Immature natural killer cell (primary cell): Measurements from ENCODE around the gene PLK3. TPM values are rescaled to one million over a fixed set of nuclear protein-coding genes. Genes with fewer than 3 reads are reported as not detected.
A peak's percentile ranks its signal among the peaks of the same experiment; 100 is the strongest.
"Not testable (repeated sequence)": the region's sequence is repeated elsewhere in the genome, so short reads cannot be mapped to it uniquely, and the experiment has no call there.

Experiments used
- DNase-seq, 3 donors: peaks; one replicate each; pipeline ENCODE4 v3.0.0; 2022; ENCODE audit warnings: mixed read lengths in 1 of 3
- H3K27ac Mint-ChIP-seq, 6 donors: one replicate each; pipeline ENCODE4 v1.8.0; 2020; ENCODE audit warnings: mixed read lengths in 6 of 6, mild to moderate bottlenecking in 5 of 6, inconsistent platforms in 4 of 6, moderate library complexity in 3 of 6
- H3K27me3 Mint-ChIP-seq, 3 donors: one replicate each; pipeline ENCODE4 v1.8.0; 2020 to 2021; ENCODE audit warnings: low read depth in 3 of 3, mild to moderate bottlenecking in 3 of 3, mixed read lengths in 3 of 3, moderate library complexity in 3 of 3, inconsistent platforms in 1 of 3
- H3K36me3 Mint-ChIP-seq, 3 donors: one replicate each; pipeline ENCODE4 v1.8.0; 2020; ENCODE audit warnings: mixed read lengths in 3 of 3, inconsistent platforms in 2 of 3, mild to moderate bottlenecking in 2 of 3
- H3K4me1 Mint-ChIP-seq, 2 donors: one replicate each; pipeline ENCODE4 v1.8.0; 2020; ENCODE audit warnings: inconsistent platforms in 2 of 2, mild to moderate bottlenecking in 2 of 2, mixed read lengths in 2 of 2, moderate library complexity in 1 of 2
- H3K4me3 Mint-ChIP-seq, 5 donors: one replicate each; pipeline ENCODE4 v1.8.0; 2020; ENCODE audit warnings: mild to moderate bottlenecking in 5 of 5, mixed read lengths in 5 of 5, inconsistent platforms in 3 of 5, moderate library complexity in 3 of 5
- H3K9me3 Mint-ChIP-seq, 6 donors: one replicate each; pipeline ENCODE4 v1.8.0; 2020; ENCODE audit warnings: mild to moderate bottlenecking in 6 of 6, mixed read lengths in 6 of 6, inconsistent platforms in 4 of 6, moderate library complexity in 3 of 6
- polyA plus RNA-seq, 3 donors: library from polyadenylated mRNA; unstranded; fragments of 300-500 nt; fragmentation: Illumina TruSeq; gene quantifications; one replicate each; pipeline ENCODE4 v1.2.3, GENCODE V29; 2021

The PLK3 gene
- polyA plus RNA-seq, 3 donors from 2014 or later = 2.1 to 5.0 (median 2.1) TPM

DNA sequence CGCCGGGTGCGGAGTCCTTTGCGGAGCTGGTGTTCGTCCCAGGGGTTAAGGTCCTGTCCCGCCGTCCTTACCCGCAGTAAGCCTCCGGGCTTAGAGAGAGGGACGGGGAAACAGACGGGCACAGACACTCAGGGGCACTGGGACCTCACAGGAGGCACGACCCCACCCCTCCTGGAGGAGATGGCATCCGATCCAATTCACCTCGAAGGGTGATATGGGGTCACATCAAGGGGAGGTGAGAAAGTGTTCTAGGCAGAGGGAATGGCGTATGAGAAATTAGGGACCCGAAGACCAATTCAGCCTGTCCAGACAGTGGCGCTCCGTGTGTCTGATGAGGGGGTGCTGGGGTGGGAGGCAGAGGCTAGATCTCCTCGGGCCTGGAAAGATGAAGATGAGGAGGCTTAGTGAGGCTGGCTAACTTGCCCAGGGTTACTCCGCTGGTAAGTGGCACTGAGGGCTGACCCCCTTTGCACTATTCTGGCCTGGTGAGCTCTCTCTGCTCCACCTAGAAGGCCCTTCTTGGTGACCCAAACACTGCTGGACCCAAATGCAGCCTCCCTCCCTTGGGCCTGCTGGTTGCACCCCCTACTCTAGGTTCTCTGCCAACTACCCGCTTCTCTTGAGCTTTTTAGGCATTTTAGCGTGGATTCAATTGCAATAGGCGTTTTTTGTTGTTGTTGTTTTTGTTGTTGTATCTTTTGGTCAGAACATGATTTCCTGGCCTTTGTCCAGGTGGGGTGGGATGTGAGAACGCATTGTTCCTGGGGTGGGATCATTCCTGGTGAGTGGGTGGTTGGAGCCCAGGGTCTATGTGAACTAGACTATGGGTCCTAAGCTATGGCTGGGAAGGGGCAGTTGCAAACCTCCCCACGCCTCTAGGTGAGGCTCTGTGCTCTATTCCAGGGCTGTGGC lies 20.4 kb downstream of the PLK3 start:
- DNase-seq = no peak
- Mint-ChIP-seq H3K4me1 (peaks cover 37 to 48% of the 10 kb centered on the region in 2 donors), H3K27ac (peak overlapping the region; percentile 100), H3K9me3 (no peaks in the 10 kb centered on the region), H3K36me3 (no peaks in the 10 kb centered on the region), H3K4me3 (peak overlapping the region; percentile 88 to 98 (median 97)), H3K27me3 (peaks cover 6 to 16% (median 7%) of the 10 kb centered on the region in 3 donors)

DNA sequence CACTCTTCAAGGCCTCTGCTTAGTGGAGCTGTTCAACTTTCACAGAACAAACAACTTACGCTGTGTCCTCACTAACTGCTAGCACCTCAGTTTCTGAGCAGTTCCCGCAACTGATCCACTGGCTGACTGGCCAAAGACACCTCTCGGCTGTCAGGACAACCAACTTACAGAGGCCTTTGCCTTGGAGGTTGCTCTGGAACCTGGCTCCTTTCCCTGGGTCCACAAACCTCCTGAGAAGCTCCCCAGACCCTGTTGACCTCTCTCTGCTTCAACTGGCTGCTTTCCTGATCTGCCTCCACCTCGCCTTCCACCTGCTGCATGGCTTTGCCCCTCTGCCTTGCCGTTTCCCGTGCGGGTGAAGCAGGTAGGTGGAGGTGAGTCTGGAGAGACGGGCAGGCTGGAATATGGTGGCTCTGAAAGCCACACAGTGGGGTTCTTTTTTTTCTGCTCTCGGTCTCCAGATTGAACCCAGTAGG lies 21.1 kb downstream of the PLK3 start:
- Mint-ChIP-seq H3K4me1 (peaks cover 37 to 48% of the 10 kb centered on the region in 2 donors), H3K9me3 (peaks cover 0 to 1% (median 0%) of the 10 kb centered on the region in 6 donors), H3K27ac (peak overlapping the region; percentile 69 to 100 (median 92)), H3K27me3 (peaks cover 7 to 15% (median 8%) of the 10 kb centered on the region in 3 donors), H3K4me3 (peak overlapping the region; percentile 88 to 98 (median 97)), H3K36me3 (no peaks in the 10 kb centered on the region)
- no peak for DNase-seq

DNA sequence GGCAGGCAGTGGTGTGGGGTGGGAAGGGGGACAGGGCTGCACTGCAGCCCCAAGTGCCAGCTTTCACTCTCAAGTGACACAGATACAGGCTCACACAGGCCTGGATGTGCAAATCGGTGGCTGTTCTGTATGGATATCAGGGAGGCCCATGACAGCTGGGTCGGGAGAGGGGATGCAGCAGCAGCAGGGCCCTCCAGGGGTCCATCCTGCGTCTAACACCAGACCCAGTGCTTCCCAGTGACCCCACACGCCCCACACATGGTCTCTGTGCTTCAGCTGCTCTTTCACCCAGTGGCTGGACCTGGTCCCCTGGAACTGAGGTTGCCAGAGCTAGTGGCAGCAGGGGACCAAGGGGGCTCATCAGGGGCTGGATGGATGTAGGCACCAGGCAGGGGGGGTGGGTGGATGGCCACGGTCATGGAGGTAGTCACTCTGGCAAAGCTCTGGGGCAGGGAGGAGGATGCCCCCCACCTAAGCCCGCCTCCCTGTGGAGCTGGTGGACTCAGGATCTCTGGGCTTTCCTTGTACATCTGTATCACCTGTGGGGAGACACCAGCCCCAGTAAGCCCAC lies 22.0 kb downstream of the PLK3 start:
- Mint-ChIP-seq H3K27me3 (peaks cover 7 to 15% (median 9%) of the 10 kb centered on the region in 3 donors), H3K4me3 (no peak overlapping the region), H3K4me1 (peaks cover 37 to 45% of the 10 kb centered on the region in 2 donors), H3K9me3 (peaks cover 0 to 2% (median 0%) of the 10 kb centered on the region in 6 donors), H3K27ac (no peak overlapping the region), H3K36me3 (no peaks in the 10 kb centered on the region)
- no peak for DNase-seq

DNA sequence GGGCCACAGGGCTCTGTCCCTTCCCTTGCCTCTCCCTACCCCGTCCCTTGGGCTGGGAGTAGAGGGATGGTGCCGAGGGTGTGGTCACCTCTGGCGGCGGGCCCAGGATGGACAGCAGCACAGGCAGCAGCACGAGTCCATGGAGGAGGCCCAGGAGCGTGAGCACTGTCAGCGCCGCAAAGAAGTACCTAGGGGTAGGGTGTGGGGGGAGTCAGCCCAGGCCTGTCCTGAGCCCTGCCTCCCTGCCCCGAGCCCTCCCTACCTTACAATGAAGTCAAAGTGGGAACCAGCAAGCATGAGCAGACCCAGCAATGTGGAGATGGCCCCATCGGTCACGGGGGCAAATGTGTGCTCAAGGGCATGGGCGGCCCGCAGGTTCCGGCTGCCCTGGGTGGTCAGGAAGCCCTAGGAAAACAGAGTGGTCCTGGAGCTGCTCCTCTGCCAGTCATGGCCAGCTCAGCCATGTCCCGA lies 22.8 kb downstream of the PLK3 start:
- H3K9me3 Mint-ChIP-seq = peaks cover 0 to 2% (median 0%) of the 10 kb centered on the region in 6 donors
- no peak overlapping the region for H3K27ac Mint-ChIP-seq
- H3K4me1 Mint-ChIP-seq = peaks cover 33 to 37% of the 10 kb centered on the region in 2 donors
- no peaks in the 10 kb centered on the region for H3K36me3 Mint-ChIP-seq
- H3K4me3 Mint-ChIP-seq = no peak overlapping the region
- no peak for DNase-seq
- peaks cover 7 to 10% (median 9%) of the 10 kb centered on the region in 3 donors for H3K27me3 Mint-ChIP-seq

DNA sequence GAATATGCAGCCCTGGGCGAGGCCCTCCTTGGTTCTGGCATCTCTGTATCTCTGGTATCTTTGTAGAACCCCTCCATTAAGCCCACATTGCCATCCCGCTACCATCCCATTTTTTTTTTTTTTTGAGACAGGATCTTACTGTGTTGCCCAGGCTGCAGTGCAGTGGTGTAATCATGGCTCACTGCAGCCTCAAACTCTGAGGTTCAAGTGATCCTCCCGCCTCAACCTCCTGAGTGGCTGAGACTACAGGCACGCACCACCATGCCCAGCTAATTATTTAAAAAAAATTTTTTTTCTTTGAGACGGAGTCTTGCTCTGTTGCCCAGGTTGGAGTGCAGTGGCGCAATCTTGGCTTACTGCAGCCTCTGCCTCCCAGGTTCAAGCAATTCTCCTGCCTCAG lies 24.2 kb downstream of the PLK3 start:
- H3K4me1 Mint-ChIP-seq = peaks cover 21 to 23% of the 10 kb centered on the region in 2 donors
- not testable (repeated sequence) for DNase-seq, H3K9me3 Mint-ChIP-seq, H3K36me3 Mint-ChIP-seq, H3K27me3 Mint-ChIP-seq, H3K27ac Mint-ChIP-seq, H3K4me3 Mint-ChIP-seq

DNA sequence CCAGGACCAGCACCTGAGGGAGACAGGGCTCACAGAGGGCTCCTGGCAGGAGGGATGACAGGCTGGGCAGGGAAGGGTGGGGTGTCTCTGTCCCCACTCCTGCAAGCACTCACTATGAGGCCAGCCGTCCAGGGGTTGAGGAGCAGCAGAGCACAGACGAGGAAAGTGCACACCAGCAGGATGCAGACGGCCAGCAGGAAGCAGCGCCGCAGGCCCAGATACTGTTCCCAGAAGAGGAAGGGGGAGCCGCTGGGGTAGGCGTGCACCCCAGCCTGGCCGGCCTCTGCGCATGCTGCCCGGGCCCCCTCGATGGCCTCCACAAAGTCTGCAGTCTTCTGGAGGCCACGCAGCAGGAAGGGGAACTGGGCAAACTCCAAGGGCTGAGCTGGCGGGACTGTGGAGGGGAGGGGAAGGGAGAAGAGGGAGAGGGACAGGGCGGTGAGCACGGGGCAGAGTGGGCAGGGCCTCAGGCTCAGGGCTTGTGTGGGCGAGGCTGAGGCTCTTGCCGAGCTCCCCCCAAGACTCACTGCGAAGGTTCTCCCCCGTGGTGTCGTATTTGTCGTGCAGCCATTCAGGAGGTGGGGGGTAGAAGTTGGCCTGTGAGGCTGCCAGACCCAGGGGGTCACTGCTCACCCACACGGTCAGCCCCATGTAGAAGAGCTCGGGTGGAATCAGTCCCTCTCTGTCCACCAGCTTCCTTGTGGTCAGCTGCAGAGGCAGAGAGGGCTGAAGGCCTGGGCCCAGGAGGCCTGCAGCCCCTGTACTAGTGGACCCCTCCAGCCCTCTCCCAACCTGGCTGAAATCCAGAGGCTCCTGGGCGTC lies 26.4 kb downstream of the PLK3 start:
- no peak for DNase-seq
- Mint-ChIP-seq H3K27ac (no peak overlapping the region), H3K4me1 (peaks cover 0 to 1% of the 10 kb centered on the region in 2 donors), H3K9me3 (peaks cover 0 to 2% (median 0%) of the 10 kb centered on the region in 6 donors), H3K27me3 (peaks cover 0 to 3% (median 2%) of the 10 kb centered on the region in 3 donors), H3K36me3 (no peaks in the 10 kb centered on the region), H3K4me3 (no peak overlapping the region)

DNA sequence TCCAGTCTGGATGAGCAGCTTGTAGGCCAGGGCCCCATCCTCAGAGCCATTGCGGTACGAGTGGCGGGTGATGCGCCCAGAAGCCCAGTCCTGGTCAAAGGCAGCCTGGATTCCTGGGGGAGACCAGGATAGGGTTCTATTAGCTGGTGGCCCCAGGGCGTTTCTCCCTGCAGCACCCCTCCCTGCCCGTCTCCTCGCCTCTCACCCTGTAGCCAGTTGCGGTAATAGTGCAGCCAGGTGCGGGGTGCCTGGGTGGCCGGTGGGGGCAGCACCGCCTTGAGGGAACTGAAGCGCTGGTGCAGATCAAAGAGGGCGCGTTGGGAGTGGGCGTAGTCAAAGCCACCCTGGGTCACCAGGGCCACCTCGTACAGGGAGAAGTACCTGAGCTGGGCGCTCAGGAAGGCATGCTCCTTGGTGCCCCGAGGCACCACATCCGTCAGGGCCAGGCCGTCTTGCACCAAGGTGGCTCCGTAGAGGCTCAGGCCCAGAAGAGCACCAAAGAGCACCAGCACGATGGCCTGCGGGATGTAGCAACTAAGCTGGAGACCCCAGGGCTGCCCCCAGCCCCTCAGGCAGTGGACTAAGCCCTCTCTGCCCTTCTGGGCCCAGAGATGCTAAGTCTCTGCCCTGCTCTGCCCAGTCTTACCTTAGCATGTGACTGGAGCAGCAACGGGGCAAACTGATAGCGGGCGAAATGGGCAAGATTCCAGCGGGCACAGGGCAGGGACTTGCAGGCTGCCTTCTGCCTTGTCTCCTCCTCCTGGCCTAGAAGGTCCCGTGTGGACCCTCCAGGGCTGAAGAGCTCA lies 27.2 kb downstream of the PLK3 start:
- peaks cover 0 to 3% (median 2%) of the 10 kb centered on the region in 3 donors for H3K27me3 Mint-ChIP-seq
- no peak overlapping the region for H3K27ac Mint-ChIP-seq
- peaks cover 0 to 2% (median 0%) of the 10 kb centered on the region in 6 donors for H3K9me3 Mint-ChIP-seq
- no peaks in the 10 kb centered on the region for H3K4me1 Mint-ChIP-seq
- H3K36me3 Mint-ChIP-seq = no peaks in the 10 kb centered on the region
- no peak for DNase-seq
- H3K4me3 Mint-ChIP-seq = no peak overlapping the region

DNA sequence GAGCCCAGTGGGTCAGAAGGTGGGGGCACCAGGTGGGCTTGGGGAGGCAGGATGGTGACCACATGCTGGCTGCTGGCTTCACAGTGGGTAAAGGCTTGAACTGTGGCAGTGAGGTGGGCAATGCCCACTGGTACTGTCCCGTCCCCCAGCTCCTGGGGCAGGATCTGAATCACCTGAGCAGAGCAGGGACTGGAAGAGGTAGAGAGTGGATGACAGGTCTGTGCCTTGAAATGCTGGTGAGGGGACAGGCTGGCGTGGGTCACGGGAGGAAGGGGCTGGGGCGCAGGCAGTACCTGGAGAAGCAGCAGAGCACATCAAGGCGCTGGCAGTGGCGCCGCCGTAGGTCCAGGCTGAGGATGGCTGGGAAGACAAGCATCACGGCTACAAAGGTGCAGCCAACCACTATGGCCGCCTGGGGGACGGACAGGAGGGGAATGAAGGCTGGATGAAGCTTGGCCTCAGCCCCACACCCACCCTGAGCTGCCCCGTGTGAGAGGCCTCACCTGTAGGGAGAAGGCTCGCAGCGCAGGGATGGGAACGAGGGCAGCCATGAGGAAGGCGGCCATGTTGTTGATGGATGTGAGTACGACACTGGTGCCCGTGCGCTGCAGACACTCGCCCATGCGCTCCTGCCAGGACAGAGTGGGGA lies 27.9 kb downstream of the PLK3 start:
- no peaks in the 10 kb centered on the region for H3K4me1 Mint-ChIP-seq
- no peak for DNase-seq
- H3K27ac Mint-ChIP-seq = no peak overlapping the region

DNA sequence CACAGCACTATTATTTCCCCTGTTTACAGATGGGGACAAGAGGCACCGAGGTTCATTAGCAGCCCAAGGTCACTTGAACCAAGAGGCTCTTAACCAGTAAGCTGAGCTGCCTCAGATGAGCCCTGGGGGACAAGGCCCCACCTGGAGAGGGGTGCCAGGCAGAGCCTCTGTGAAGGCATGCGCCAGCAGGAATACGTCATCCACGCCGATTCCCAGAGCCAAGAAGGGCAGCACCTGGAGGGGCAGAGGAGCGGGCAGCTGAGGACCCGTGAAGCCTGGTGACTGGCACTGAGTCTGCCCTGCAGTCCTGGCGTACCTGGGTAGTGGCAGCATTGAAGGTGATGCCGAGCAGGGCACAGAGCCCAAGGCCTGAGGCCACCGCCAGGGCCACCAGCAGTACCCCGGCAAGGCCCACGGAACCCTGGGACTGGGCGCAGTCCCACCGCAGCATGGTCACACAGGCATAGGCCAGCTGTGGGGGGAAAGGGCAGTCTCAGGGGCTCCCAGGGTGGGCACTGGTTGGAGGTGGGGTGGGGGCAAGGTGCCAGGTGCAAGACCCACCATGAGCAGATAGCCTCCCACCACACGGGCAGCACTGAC lies 28.8 kb downstream of the PLK3 start:
- DNase-seq = no peak
- Mint-ChIP-seq H3K27ac (no peak overlapping the region), H3K4me3 (no peak overlapping the region), H3K36me3 (no peaks in the 10 kb centered on the region), H3K4me1 (no peaks in the 10 kb centered on the region), H3K9me3 (peaks cover 0 to 2% (median 0%) of the 10 kb centered on the region in 6 donors), H3K27me3 (peaks cover 2 to 3% (median 2%) of the 10 kb centered on the region in 3 donors)

More for the DNA sequence above, 27.9 kb downstream of the PLK3 start:
- no peak overlapping the region for H3K4me3 Mint-ChIP-seq
- H3K9me3 Mint-ChIP-seq = peaks cover 0 to 2% (median 0%) of the 10 kb centered on the region in 6 donors
- no peaks in the 10 kb centered on the region for H3K36me3 Mint-ChIP-seq
- peaks cover 0 to 3% (median 2%) of the 10 kb centered on the region in 3 donors for H3K27me3 Mint-ChIP-seq

DNA sequence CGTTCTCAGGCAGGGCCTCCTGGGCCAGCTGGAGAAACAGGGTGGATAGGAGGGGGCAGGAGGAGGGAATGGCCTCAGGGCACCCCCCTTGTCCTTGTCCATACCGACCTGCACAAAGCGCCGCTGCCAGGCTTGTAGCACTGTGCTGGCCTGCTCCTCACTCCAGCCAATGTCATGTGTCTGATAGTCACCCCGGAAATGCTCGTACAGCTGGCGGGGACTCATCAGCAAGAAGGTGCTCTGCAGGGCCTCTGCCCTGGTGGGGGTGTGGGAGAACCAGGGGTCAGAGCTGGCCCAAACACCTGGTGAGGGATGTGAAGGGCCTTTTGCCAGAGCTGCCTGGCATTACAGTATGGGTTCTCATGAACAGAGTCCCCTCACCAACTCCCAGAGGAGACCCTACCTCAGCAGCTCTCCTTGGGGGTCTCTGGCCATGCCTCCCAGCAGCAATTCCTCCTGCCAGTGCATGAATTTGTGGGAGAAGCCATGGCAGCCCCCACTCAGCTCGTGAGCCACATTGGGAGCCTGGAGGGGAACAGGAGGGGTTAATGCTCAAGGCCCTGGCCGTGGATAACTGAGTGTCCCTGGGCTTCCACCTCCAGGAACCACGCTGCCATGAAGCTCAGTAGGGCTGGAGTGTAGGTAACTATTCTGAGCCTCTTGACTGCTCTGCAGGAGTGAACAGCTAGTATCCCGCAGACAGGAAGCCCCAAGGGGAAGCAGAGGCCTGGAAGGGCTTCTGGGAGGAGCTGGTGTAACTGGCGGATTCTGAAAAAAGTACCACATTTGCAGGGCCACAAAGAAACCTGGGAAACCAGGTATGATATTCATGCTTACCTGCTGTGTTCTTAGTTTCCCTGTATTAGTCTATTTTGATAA lies 29.6 kb downstream of the PLK3 start:
- Mint-ChIP-seq H3K4me3 (no peak overlapping the region), H3K4me1 (no peaks in the 10 kb centered on the region), H3K9me3 (peaks cover 0 to 2% (median 0%) of the 10 kb centered on the region in 6 donors), H3K27ac (no peak overlapping the region), H3K36me3 (no peaks in the 10 kb centered on the region), H3K27me3 (peaks cover 2 to 5% (median 2%) of the 10 kb centered on the region in 3 donors)
- no peak for DNase-seq

DNA sequence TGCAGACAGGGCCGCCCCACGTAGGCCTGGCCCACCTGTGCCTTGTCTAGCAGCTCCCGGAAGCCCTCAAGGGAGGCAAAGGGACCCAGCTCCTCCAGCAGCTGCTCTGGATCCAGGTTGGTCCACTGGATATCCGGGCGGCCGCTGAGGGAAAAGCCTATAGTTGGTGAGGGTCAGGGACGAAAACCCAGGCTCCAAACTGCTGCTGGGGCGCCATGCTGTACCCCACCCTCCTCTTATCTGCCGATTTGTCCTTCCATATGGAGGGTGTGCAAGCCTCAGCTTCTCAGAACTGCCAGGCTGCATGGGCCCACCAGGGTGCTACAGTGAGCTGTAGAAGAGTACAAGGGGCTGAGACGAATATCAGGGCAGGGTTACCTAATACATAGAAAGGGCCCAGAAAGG lies 30.7 kb downstream of the PLK3 start:
- Mint-ChIP-seq H3K4me3 (no peak overlapping the region), H3K27ac (no peak overlapping the region), H3K9me3 (peaks cover 0 to 2% (median 0%) of the 10 kb centered on the region in 6 donors), H3K27me3 (peaks cover 2 to 4% (median 2%) of the 10 kb centered on the region in 3 donors), H3K36me3 (no peaks in the 10 kb centered on the region), H3K4me1 (peaks cover 4 to 5% of the 10 kb centered on the region in 2 donors)
- no peak for DNase-seq
